Measurements from ENCODE around the gene TNNT1.
"Not testable (repeated sequence)": the region's sequence is repeated elsewhere in the genome, so short reads cannot be mapped to it uniquely, and the experiment has no call there.

Gene TNNT1

GRCh38 chr19:55136399-55137102 is 12.5 kb downstream of the TNNT1 start:
- no peak for DNase-seq

- no peak for DNase-seq
Observed at GRCh38 chr19:55134736-55135135, 14.3 kb downstream of the TNNT1 start.

GRCh38 chr19:55133639-55134444 is 15.2 kb downstream of the TNNT1 start:
- DNase-seq = no peak

- DNase-seq = no peak
Observed at GRCh38 chr19:55132453-55133129, 16.4 kb downstream of the TNNT1 start.

GRCh38 chr19:55131421-55131820 is 17.6 kb downstream of the TNNT1 start:
- no peak for DNase-seq

GRCh38 chr19:55119053-55119452 is 30.0 kb downstream of the TNNT1 start:
- DNase-seq = no peak

GRCh38 chr19:55118401-55118991 is 30.5 kb downstream of the TNNT1 start:
- DNase-seq = no peak

GRCh38 chr19:55117663-55118391 is 31.2 kb downstream of the TNNT1 start:
- DNase-seq = peak; percentile 94

- peak; percentile 15 for DNase-seq
Observed at GRCh38 chr19:55116859-55117662, 31.9 kb downstream of the TNNT1 start, which contains the start of gene PPP1R12C. Gene PPP1R12C, minus strand, starts transcription at chr19:55117637. Its CDS starts 94 bp downstream, at chr19:55117543.

- DNase-seq = peak; percentile 37
Observed at GRCh38 chr19:55116232-55116858, 32.7 kb downstream of the TNNT1 start.

- DNase-seq = no peak
Observed at GRCh38 chr19:55115446-55116065, 33.5 kb downstream of the TNNT1 start.

GRCh38 chr19:55114566-55115145 is 34.4 kb downstream of the TNNT1 start:
- no peak for DNase-seq

- no peak for DNase-seq
Observed at GRCh38 chr19:55113570-55114039, 35.4 kb downstream of the TNNT1 start.

- no peak for DNase-seq
Observed at GRCh38 chr19:55112777-55113569, 36.0 kb downstream of the TNNT1 start.

- no peak for DNase-seq
Observed at GRCh38 chr19:55112246-55112776, 36.7 kb downstream of the TNNT1 start.

- no peak for DNase-seq
Observed at GRCh38 chr19:55111238-55111831, 37.7 kb downstream of the TNNT1 start.

- no peak for DNase-seq
Observed at GRCh38 chr19:55109527-55110291, 39.3 kb downstream of the TNNT1 start.

GRCh38 chr19:55107252-55107651 is 41.8 kb downstream of the TNNT1 start:
- DNase-seq = not testable (repeated sequence)

Measured in T-helper 9 cell (primary cell).